ENCODE results near the gene ATL2.
"Not testable (repeated sequence)": the region's sequence is repeated elsewhere in the genome, so short reads cannot be mapped to it uniquely, and the experiment has no call there.

Gene ATL2

GRCh38 chr2:38377050-38377828 lies at the start of gene ATL2:
Gene ATL2 (minus strand): TSS chr2:38377273. CDS start chr2:38377260, 13 bp downstream.
- DNase-seq (ENCODE audit: low spot score) = peak; percentile 96

DNA sequence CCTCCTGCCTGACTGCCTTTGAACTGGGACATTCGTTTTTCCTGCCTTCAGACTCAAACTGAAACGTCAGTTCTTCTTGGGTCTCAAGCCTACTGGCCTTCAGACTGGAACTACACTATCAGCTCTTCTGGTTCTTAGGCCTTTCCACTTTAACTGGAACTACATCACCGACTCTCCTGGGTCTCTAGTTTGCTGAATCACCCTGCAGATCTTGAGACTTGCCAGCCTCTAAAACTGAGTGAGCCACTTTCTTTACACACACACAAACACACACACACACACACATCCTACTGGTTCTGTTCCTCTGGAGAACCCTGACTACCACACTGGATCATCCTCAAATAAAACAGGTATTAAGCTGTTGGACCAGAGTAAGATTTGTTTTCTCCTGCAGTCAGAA lies 46.7 kb upstream of the ATL2 start:
- DNase-seq (ENCODE audit: low spot score) = no peak

- no peak for DNase-seq (ENCODE audit: low spot score)
Measured at GRCh38 chr2:38421274-38422056, 44.4 kb upstream of the ATL2 start.

DNA sequence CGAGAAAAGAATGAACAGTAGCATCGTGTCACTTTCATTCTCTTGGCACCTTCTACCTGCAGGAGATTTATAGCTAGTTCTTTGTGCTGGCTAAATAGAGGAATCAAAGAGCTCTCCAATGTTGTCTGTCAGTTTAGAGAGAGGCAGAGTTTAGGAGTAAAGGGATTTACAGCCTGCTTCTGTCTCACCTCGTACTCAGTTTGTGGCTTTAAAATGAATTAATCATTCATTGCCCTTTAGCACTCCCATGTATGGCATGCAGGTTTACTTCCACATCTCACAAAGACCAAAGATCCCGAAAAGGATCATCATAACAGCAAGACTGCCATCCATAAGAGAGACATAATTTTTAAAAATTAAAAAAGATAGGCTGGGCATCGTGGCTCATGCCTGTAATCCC lies 42.4 kb upstream of the ATL2 start:
- no peak for DNase-seq (ENCODE audit: low spot score)

- no peak for DNase-seq (ENCODE audit: low spot score)
Measured at GRCh38 chr2:38418735-38419134, 41.7 kb upstream of the ATL2 start.

- DNase-seq (ENCODE audit: low spot score) = no peak
Measured at GRCh38 chr2:38417745-38418689, 40.9 kb upstream of the ATL2 start.

- DNase-seq (ENCODE audit: low spot score) = no peak
Measured at GRCh38 chr2:38416296-38417036, 39.4 kb upstream of the ATL2 start.

DNA sequence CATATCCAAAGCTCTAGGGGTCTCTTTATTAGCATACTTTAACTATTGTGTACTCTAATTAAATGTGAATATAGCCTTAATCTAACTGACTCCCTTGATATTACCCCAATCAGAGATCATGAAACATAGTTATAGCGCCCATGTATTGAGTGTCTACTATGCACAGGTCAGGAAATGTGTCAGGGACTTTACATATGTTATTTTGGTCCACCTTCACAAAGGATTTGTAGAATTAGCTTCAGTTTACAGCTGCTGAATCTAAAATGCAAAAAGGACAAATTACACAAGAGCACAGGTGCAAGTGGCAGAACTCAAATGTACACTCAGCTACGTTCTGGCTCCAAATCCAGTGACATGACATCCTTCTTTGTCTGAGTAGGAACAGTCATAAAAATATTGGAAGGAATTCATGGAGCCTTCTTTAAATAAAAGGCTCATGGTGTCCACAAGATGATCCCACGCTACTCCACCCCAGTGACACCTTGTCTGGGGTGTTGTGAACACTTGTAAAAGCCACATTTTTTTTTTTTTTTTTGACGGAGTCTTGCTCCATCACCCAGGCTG lies 38.7 kb upstream of the ATL2 start:
- DNase-seq (ENCODE audit: low spot score) = no peak

GRCh38 chr2:38415023-38415422 lies 38.0 kb upstream of the ATL2 start:
- DNase-seq (ENCODE audit: low spot score) = no peak

DNA sequence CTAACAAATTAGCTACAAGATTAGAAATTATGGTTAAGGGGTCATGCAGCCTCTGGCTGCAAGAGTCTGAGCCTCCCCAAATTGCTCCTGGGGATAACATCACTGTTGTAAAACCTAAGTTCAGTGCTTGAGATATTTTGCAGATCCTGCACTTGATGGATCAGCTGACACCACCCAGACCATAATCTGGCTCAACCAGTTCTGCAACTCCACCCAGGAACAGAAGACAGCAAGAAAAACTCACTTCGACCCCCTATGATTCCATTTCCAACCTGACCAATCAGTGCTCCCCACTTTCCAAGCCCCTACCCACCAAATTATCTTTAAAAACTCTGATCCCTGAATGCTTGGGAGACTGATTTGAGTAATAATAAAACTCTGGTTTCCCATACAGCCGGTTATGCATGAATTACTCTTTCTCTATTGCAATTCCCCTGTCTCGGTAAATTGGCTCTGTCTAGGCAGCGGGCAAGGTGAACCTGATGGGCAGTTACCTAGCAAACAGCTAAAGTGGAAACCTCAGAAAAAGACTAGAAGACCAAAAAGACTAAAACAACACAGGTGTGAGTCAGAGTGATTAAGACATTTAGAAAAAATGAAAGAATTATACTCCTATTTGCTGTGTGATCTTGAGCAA lies 35.3 kb upstream of the ATL2 start:
- DNase-seq (ENCODE audit: low spot score) = not testable (repeated sequence)

- no peak for DNase-seq (ENCODE audit: low spot score)
Measured at GRCh38 chr2:38409156-38410102, 32.4 kb upstream of the ATL2 start.

GRCh38 chr2:38407111-38407682 lies 30.1 kb upstream of the ATL2 start:
- DNase-seq (ENCODE audit: low spot score) = no peak

DNA sequence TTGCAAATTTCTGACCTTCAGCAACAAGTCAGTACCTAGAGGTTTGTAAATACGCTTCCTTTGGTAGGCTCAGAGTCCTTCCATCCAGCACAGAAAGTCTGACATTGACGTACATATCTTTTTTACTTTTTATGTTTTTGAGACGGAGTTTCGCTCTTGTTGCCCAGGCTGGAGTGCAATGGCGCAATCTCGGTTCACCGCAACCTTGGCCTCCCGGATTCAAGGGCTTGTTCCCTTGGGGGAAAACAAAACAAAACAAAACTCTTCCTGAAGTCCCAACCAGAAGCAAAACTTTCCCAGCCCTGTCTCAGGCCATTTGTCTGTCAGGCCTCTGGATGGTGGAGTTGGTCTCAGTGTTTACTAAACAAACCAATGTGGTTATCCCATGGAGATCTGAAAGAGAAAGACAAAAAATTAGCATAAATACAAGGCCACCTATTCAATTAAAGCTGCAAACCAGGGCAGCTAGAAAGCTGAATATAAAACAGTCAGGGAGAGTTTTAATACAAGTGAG lies 29.6 kb upstream of the ATL2 start:
- no peak for DNase-seq (ENCODE audit: low spot score)

DNA sequence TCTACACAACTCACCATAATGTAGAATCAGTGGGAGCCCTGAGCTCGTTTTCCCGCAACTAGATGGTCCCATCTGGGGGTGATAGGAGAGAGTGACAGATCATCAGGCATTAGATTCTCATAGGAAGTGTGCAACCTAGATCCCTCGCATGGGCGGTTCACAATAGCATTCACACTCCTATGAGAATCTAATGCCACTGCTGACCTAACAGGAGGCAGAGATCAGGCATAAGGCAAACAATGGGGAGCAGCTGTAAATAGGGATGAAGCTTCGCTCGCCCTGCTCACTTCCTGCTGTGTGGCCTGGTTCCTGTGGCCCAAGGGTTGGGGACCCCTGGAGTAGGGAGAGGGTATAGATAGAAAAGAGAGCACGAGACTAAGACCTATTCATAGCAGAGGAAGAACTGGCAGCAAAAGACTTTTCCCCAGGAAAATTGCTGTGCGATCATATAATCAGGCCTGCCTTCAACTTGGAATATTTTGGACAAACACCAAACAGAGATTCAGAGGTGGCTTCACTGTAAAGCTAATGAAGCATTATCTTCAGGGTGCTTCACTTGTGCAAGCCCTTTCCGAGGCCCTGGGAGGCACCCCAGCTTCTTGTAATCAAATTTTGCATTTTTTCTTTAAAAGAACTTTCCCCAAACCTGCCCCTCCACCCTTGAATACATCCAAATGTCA lies 29.0 kb upstream of the ATL2 start:
- DNase-seq (ENCODE audit: low spot score) = no peak

- no peak for DNase-seq (ENCODE audit: low spot score)
Measured at GRCh38 chr2:38400513-38400912, 23.4 kb upstream of the ATL2 start.

GRCh38 chr2:38398739-38399138 lies 21.7 kb upstream of the ATL2 start:
- DNase-seq (ENCODE audit: low spot score) = no peak

GRCh38 chr2:38394903-38395341 lies 17.8 kb upstream of the ATL2 start:
- no peak for DNase-seq (ENCODE audit: low spot score)

- no peak for DNase-seq (ENCODE audit: low spot score)
Measured at GRCh38 chr2:38394041-38394440, 17.0 kb upstream of the ATL2 start.
